MM.1S (cell line): Measurements from ENCODE around the gene COQ8A.

Source experiments
- DNase-seq: peaks from one replicate; pipeline ENCODE4 v3.0.0-alpha.2; 2015
- H2AFZ ChIP-seq: fragments of 300-600 bp; sonication (generic); 2 replicates; pipeline ENCODE4 v1.6.0; 2016; ENCODE audit warnings: antibody characterized with exemption, low read length
- H3F3A ChIP-seq: fragments of 300-600 bp; sonication (generic); 2 replicates; pipeline ENCODE4 v1.6.1; 2016; ENCODE audit warnings: mild to moderate bottlenecking, antibody characterized with exemption, low read length, moderate library complexity, mixed read lengths; ENCODE audit not compliant: insufficient read depth
- H3K27ac ChIP-seq: fragments of 300-600 bp; sonication (generic); 2 replicates; pipeline ENCODE4 v1.5.1; 2016; ENCODE audit warnings: mild to moderate bottlenecking, low read length
- H3K27me3 ChIP-seq: fragments of 300-600 bp; sonication (generic); replicated peaks from 2 replicates; pipeline ENCODE4 v1.6.0; 2016; ENCODE audit warnings: low read length; ENCODE audit not compliant: insufficient read depth
- H3K36me3 ChIP-seq: fragments of 300-600 bp; sonication (generic); replicated peaks from 2 replicates; pipeline ENCODE4 v1.6.1; 2016; ENCODE audit warnings: mild to moderate bottlenecking, low read length, mixed read lengths; ENCODE audit not compliant: insufficient read depth
- H3K4me1 ChIP-seq: fragments of 300-600 bp; sonication (generic); 2 replicates; pipeline ENCODE4 v1.6.1; 2016; ENCODE audit warnings: low read length, mixed read lengths
- H3K4me2 ChIP-seq: fragments of 300-600 bp; sonication (generic); 2 replicates; pipeline ENCODE4 v1.6.0; 2016; ENCODE audit warnings: low read depth, low read length
- H3K4me3 ChIP-seq: fragments of 300-600 bp; sonication (generic); 2 replicates; pipeline ENCODE4 v1.5.1; 2016; ENCODE audit warnings: low read length, mixed read lengths
- H3K79me2 ChIP-seq: fragments of 300-600 bp; sonication (generic); 2 replicates; pipeline ENCODE4 v1.6.1; 2016; ENCODE audit warnings: mixed run types, low read length, mixed read lengths
- H3K9ac ChIP-seq: fragments of 300-600 bp; sonication (generic); 2 replicates; pipeline ENCODE4 v1.6.1; 2016; ENCODE audit warnings: low read length, mixed read lengths
- H3K9me2 ChIP-seq: fragments of 300-600 bp; sonication (generic); replicated peaks from 2 replicates; pipeline ENCODE4 v1.6.1; 2016; ENCODE audit warnings: mild to moderate bottlenecking, low read length, mixed read lengths; ENCODE audit not compliant: insufficient read depth
- H3K9me3 ChIP-seq: fragments of 300-600 bp; sonication (generic); replicated peaks from 2 replicates; pipeline ENCODE4 v1.6.1; 2016; ENCODE audit warnings: mild to moderate bottlenecking, low read length, mixed read lengths; ENCODE audit not compliant: insufficient read depth
- H4K20me1 ChIP-seq: fragments of 300-600 bp; sonication (generic); 2 replicates; pipeline ENCODE4 v1.6.1; 2016; ENCODE audit warnings: mild to moderate bottlenecking, low read length, moderate library complexity, mixed read lengths; ENCODE audit not compliant: insufficient read depth
- CTCF ChIP-seq: fragments of 300-600 bp; sonication (generic); IDR thresholded peaks from 2 replicates; pipeline ENCODE4 v1.5.1; 2016; ENCODE audit warnings: antibody characterized with exemption, low read length, mixed read lengths
- EZH2 ChIP-seq: fragments of 300-600 bp; sonication (generic); optimal IDR thresholded peaks from 2 replicates; pipeline ENCODE3; 2017; ENCODE audit warnings: low read depth, mild to moderate bottlenecking, antibody characterized with exemption, low read length, mixed read lengths
- EZH2phosphoT487 ChIP-seq: fragments of 300-600 bp; sonication (generic); IDR thresholded peaks from 2 replicates; pipeline ENCODE4 v1.6.1; 2018; ENCODE audit warnings: antibody characterized with exemption, low read length

The COQ8A gene

DNA sequence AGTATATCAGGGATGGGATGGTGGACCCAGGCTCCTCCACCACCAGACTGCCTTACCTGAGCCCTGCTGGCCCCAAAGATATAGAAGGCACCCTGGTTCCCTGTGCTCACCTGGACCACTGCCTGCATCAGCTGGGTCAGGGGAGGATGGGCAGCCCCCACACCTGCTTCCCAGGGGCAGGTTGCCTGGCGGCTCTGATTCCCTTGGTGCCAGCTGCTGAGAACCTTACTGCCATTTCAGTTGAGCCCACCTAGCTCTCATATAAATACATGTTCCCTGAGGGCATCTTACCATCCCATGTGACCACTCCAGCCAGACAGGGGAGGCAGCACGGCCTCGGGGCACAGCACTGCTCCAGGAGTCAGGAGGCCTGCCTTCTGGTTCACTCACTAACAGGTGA, 45.3 kb upstream of the COQ8A start:
- Histone ChIP-seq H3K9ac (no peak overlapping the region), H3K4me2 (no peak overlapping the region), H3K79me2 (no peaks in the 10 kb centered on the region), H3K9me3 (no peaks in the 10 kb centered on the region), H4K20me1 (no peaks in the 10 kb centered on the region), H3K9me2 (no peaks in the 10 kb centered on the region), H2AFZ (no peak overlapping the region), H3K36me3 (no peaks in the 10 kb centered on the region), H3F3A (peaks cover 7% of the 10 kb centered on the region), H3K27me3 (no peaks in the 10 kb centered on the region), H3K27ac (no peak overlapping the region), H3K4me3 (no peak overlapping the region), H3K4me1 (peaks cover 28% of the 10 kb centered on the region)
- TF ChIP-seq CTCF: no peak
- TF ChIP-seq EZH2phosphoT487: no peak
- TF ChIP-seq EZH2: no peak
- no peak for DNase-seq

DNA sequence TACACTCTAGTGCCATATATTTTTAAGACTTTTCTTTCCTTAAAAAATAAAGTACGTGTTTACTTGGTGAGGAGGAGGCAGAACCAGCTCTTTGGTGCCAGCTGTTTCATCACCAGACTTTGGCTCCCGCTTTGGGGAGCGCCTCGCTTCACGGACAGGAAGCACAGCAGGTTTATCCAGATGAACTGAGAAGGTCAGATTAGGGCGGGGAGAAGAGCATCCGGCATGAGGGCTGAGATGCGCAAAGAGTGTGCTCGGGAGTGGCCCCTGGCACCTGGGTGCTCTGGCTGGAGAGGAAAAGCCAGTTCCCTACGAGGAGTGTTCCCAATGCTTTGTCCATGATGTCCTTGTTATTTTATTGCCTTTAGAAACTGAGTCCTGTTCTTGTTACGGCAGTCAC, 44.5 kb upstream of the COQ8A start:
- Histone ChIP-seq H3K9me3 (no peaks in the 10 kb centered on the region), H3K4me2 (no peak overlapping the region), H3F3A (peaks cover 8% of the 10 kb centered on the region), H3K27me3 (no peaks in the 10 kb centered on the region), H3K36me3 (no peaks in the 10 kb centered on the region), H3K79me2 (no peaks in the 10 kb centered on the region), H3K4me1 (peaks cover 36% of the 10 kb centered on the region), H3K27ac (no peak overlapping the region), H3K4me3 (no peak overlapping the region), H4K20me1 (no peaks in the 10 kb centered on the region), H3K9me2 (no peaks in the 10 kb centered on the region), H3K9ac (no peak overlapping the region), H2AFZ (no peak overlapping the region)
- no peak for TF ChIP-seq EZH2
- TF ChIP-seq CTCF: no peak
- TF ChIP-seq EZH2phosphoT487: no peak
- no peak for DNase-seq

GRCh38 chr1:226898246-226898645, 41.8 kb upstream of the COQ8A start:
- no peak overlapping the region for H3K27ac ChIP-seq
- no peaks in the 10 kb centered on the region for H3K36me3 ChIP-seq
- no peak for TF ChIP-seq EZH2
- no peak for TF ChIP-seq CTCF
- no peaks in the 10 kb centered on the region for H4K20me1 ChIP-seq
- no peak overlapping the region for H2AFZ ChIP-seq
- no peaks in the 10 kb centered on the region for H3K9me3 ChIP-seq
- no peaks in the 10 kb centered on the region for H3K9me2 ChIP-seq
- no peak overlapping the region for H3K4me3 ChIP-seq
- no peak overlapping the region for H3K4me2 ChIP-seq
- H3K4me1 ChIP-seq: peaks cover 40% of the 10 kb centered on the region
- no peak overlapping the region for H3K9ac ChIP-seq
- no peak for DNase-seq
- no peaks in the 10 kb centered on the region for H3K79me2 ChIP-seq
- H3K27me3 ChIP-seq: no peaks in the 10 kb centered on the region
- peaks cover 11% of the 10 kb centered on the region for H3F3A ChIP-seq

GRCh38 chr1:226901421-226901820, 38.7 kb upstream of the COQ8A start:
- H3K9me3 ChIP-seq: no peaks in the 10 kb centered on the region
- no peaks in the 10 kb centered on the region for H3K79me2 ChIP-seq
- DNase-seq: peak; percentile 80
- H2AFZ ChIP-seq: peak overlapping the region; percentile 46
- H3K36me3 ChIP-seq: no peaks in the 10 kb centered on the region
- no peaks in the 10 kb centered on the region for H3K9me2 ChIP-seq
- H3K4me1 ChIP-seq: peaks cover 38% of the 10 kb centered on the region
- H3K4me3 ChIP-seq: no peak overlapping the region
- no peaks in the 10 kb centered on the region for H3K27me3 ChIP-seq
- TF ChIP-seq EZH2phosphoT487 (no peak), CTCF (no peak), EZH2 (no peak)
- peak overlapping the region; percentile 66 for H3K27ac ChIP-seq
- H3K9ac ChIP-seq: peak overlapping the region; percentile 21; the same call in 1 of the 2 replicates
- H3K4me2 ChIP-seq: peak overlapping the region; percentile 54
- peaks cover 11% of the 10 kb centered on the region for H3F3A ChIP-seq
- no peaks in the 10 kb centered on the region for H4K20me1 ChIP-seq
